ENCODE measurements around the gene DOCK8. TPM values are rescaled to one million over a fixed set of nuclear protein-coding genes. Genes with fewer than 3 reads are reported as not detected.

The DOCK8 gene
- total and polyA plus RNA-seq, 2 donors from 2014 or later = 5.0 to 46.5 TPM

DNA sequence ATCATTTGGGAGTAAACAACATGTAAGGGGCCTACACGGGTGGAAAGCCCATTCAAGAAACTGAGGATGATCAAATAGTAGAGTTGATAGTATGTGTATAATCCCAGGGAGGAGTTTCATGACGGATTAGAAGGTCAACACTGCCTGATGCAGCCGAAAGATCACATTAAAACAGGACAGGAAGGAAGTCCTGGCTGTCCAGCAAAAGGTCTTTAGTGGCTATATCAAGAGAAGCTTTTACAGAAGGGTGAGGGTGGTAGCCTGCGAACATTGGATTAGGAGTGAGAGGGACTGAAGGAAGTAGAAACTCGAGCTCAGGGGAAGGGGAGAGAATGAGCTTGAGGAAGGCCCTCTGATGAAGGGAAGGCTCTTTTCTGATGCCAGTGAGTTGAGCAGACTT is 36.0 kb downstream of the DOCK8 start:
- DNase-seq (no peak), FAIRE-seq (no peak)
- H3K4me1 ChIP-seq (ENCODE audit: control insufficient read depth in 2 of 3, insufficient read depth in 2 of 3, low read depth in 1 of 3, low read length in 3 of 3) = peaks cover 0 to 7% (median 6%) of the 10 kb centered on the region in 3 donors
- H3K27me3 ChIP-seq (ENCODE audit: control insufficient read depth, insufficient read depth, low read length) = no peaks in the 10 kb centered on the region
- intact Hi-C loops (cut with DNase I) = no loop called here
- no peaks in the 10 kb centered on the region for H3K9me3 ChIP-seq (ENCODE audit: control insufficient read depth in 2 of 3, insufficient read depth in 1 of 3, low read length in 3 of 3)
- no peak overlapping the region for H3K9ac ChIP-seq (ENCODE audit: low read length in 3 of 3)
- no peak for TF ChIP-seq CTCF (IDR thresholded peaks at IDR 0.05; ENCODE audit: borderline replicate concordance, extremely low read depth, insufficient read depth)
- no peaks in the 10 kb centered on the region for H3K36me3 ChIP-seq (ENCODE audit: control insufficient read depth in 2 of 3, insufficient read depth in 3 of 3, low read length in 3 of 3)
- no peak overlapping the region for H3K4me3 ChIP-seq (ENCODE audit: low read length in 3 of 3)
- peak overlapping the region in 1 of 2 donors; percentile 58 for H3K27ac ChIP-seq (ENCODE audit: low read depth in 2 of 2, low read length in 2 of 2)

DNA sequence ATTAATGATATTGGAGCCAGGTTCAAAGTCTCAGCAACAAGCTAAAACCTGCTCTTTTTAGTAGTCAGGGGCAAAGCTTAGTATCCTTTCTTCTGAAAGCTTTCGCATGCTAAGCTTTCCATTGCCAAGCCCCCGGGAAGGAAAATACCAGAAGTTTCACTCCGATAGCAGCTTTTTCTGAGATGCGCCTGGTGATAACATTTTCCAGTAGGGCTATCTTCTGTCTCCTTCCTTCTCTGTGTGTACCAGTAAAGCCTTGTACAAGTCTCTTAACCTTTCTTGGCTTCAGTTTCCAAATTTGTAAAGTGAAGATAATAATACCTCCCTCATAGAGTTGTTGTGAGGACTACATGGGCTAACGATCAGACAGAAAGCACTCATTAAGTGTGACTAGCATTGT is 36.7 kb downstream of the DOCK8 start:
- no peak for DNase-seq
- Histone ChIP-seq H3K9ac (ENCODE audit: low read length in 3 of 3) (no peak overlapping the region), H3K27ac (ENCODE audit: low read depth in 2 of 2, low read length in 2 of 2) (peak overlapping the region; percentile 58 to 73), H3K9me3 (ENCODE audit: control insufficient read depth in 2 of 3, insufficient read depth in 1 of 3, low read length in 3 of 3) (no peaks in the 10 kb centered on the region), H3K27me3 (ENCODE audit: control insufficient read depth, insufficient read depth, low read length) (no peaks in the 10 kb centered on the region), H3K36me3 (ENCODE audit: control insufficient read depth in 2 of 3, insufficient read depth in 3 of 3, low read length in 3 of 3) (no peaks in the 10 kb centered on the region), H3K4me1 (ENCODE audit: control insufficient read depth in 2 of 3, insufficient read depth in 2 of 3, low read depth in 1 of 3, low read length in 3 of 3) (peaks cover 0 to 7% (median 6%) of the 10 kb centered on the region in 3 donors), H3K4me3 (ENCODE audit: low read length in 3 of 3) (no peak overlapping the region)
- no peak for TF ChIP-seq CTCF (IDR thresholded peaks at IDR 0.05; ENCODE audit: borderline replicate concordance, extremely low read depth, insufficient read depth)
- FAIRE-seq = no peak
- intact Hi-C loops (cut with DNase I) = no loop called here

- Histone ChIP-seq H3K9ac (ENCODE audit: low read length in 3 of 3) (no peak overlapping the region), H3K27me3 (ENCODE audit: control insufficient read depth, insufficient read depth, low read length) (no peaks in the 10 kb centered on the region), H3K9me3 (ENCODE audit: control insufficient read depth in 2 of 3, insufficient read depth in 1 of 3, low read length in 3 of 3) (no peaks in the 10 kb centered on the region), H3K4me3 (ENCODE audit: low read length in 3 of 3) (no peak overlapping the region), H3K4me1 (ENCODE audit: control insufficient read depth in 2 of 3, insufficient read depth in 2 of 3, low read depth in 1 of 3, low read length in 3 of 3) (peaks cover 0 to 8% (median 7%) of the 10 kb centered on the region in 3 donors), H3K36me3 (ENCODE audit: control insufficient read depth in 2 of 3, insufficient read depth in 3 of 3, low read length in 3 of 3) (no peaks in the 10 kb centered on the region), H3K27ac (ENCODE audit: low read depth in 2 of 2, low read length in 2 of 2) (peak overlapping the region in 1 of 2 donors; percentile 54)
- TF ChIP-seq CTCF (IDR thresholded peaks at IDR 0.05; ENCODE audit: borderline replicate concordance, extremely low read depth, insufficient read depth) = no peak
- no peak for DNase-seq
- intact Hi-C loops (cut with DNase I) = no loop called here
- no peak for FAIRE-seq
These were observed 38.9 kb downstream of the DOCK8 start for GRCh38 chr9:253539-253938.

DNA sequence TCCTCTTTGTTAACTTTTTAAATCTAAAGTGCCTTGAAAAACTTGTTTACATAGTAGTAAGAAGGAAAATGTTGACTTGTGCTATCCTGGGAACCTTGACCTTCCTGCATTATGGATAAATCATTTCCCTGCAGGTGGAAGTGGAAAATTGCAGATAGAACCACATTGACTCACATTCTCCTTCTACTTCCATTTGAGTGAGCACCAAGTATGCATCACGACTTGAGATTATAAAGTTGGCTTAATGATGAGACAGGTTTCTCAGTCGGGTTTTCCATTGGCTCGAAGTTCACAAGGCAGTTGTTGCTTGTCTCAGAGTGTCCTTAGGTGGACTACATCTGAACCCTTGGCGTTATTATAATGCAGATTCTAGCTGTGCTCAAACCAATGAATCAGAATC is 39.9 kb downstream of the DOCK8 start:
- Histone ChIP-seq H3K36me3 (ENCODE audit: control insufficient read depth in 2 of 3, insufficient read depth in 3 of 3, low read length in 3 of 3) (no peaks in the 10 kb centered on the region), H3K27ac (ENCODE audit: low read depth in 2 of 2, low read length in 2 of 2) (peak overlapping the region in 1 of 2 donors; percentile 54), H3K4me1 (ENCODE audit: control insufficient read depth in 2 of 3, insufficient read depth in 2 of 3, low read depth in 1 of 3, low read length in 3 of 3) (peaks cover 0 to 8% (median 7%) of the 10 kb centered on the region in 3 donors), H3K9me3 (ENCODE audit: control insufficient read depth in 2 of 3, insufficient read depth in 1 of 3, low read length in 3 of 3) (no peaks in the 10 kb centered on the region), H3K9ac (ENCODE audit: low read length in 3 of 3) (no peak overlapping the region), H3K27me3 (ENCODE audit: control insufficient read depth, insufficient read depth, low read length) (no peaks in the 10 kb centered on the region), H3K4me3 (ENCODE audit: low read length in 3 of 3) (no peak overlapping the region)
- no peak for TF ChIP-seq CTCF (IDR thresholded peaks at IDR 0.05; ENCODE audit: borderline replicate concordance, extremely low read depth, insufficient read depth)
- intact Hi-C loops (cut with DNase I) = no loop called here
- FAIRE-seq (peak; percentile 47), DNase-seq (peak in 2 of 5 donors; percentile 19 to 36)
